Activated naive CD8-positive, alpha-beta T cell treated with anti-CD3 and anti-CD28 coated beads, Interleukin-2, amount 50 U/mL, for 24 hours (primary cell): ENCODE data around the gene AKAP6.

Source experiments
- ATAC-seq: fragments of 150-1000 bp; cut with Tn5 transposase; one replicate; pipeline ENCODE4 v1.10.0; 2021
- DNase-seq: peaks from one replicate; pipeline ENCODE4 v3.0.0; 2021
- H3K27ac Mint-ChIP-seq: one replicate; pipeline ENCODE4 v1.8.0; 2021; ENCODE audit warnings: mild to moderate bottlenecking, mixed read lengths
- H3K27me3 Mint-ChIP-seq: one replicate; pipeline ENCODE4 v1.8.0; 2021; ENCODE audit warnings: mixed read lengths
- H3K36me3 Mint-ChIP-seq: one replicate; pipeline ENCODE4 v1.8.0; 2021; ENCODE audit warnings: low read depth, mixed read lengths
- H3K4me1 Mint-ChIP-seq: one replicate; pipeline ENCODE4 v1.8.0; 2021; ENCODE audit warnings: mixed read lengths
- H3K4me3 Mint-ChIP-seq: one replicate; pipeline ENCODE4 v1.8.0; 2021; ENCODE audit warnings: mild to moderate bottlenecking, moderate library complexity, mixed read lengths
- H3K9me3 Mint-ChIP-seq: one replicate; pipeline ENCODE4 v1.8.0; 2021; ENCODE audit warnings: mixed read lengths

AKAP6 gene

DNA sequence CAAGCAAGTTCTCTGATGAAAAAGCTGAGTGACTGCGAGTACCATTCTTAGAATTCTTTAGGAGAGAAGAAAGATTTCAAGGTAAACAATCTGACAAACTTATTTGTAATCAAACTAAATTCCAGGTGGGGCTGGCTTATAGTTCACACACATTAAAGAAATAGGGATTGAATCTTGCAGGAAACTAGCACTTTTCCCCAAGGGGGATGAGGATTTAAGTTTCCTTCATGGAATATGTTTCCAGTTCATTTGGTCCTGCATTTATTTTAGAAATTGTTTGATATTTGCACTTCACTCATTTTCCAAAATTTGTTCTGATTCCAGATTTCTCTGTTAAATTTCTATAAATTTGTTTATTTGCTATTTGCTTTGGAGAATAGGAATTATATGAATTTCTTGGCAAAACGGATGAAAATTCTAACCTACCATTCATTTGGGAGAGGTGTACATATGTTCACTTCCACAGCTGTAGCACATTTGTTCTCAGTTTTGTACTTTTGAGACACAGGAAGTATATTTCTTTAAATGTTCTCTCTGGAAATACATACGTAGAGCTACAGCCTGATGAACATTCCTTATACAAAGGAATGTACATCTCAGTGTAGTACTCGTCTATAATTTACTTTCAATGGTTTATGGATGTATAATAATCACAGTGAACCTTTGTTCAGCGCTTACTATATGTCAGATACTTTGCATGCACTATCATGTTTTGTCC is 145.5 kb downstream of the AKAP6 start:
- Mint-ChIP-seq H3K27ac (no peak overlapping the region), H3K36me3 (no peaks in the 10 kb centered on the region), H3K9me3 (no peaks in the 10 kb centered on the region), H3K4me3 (no peak overlapping the region), H3K4me1 (no peaks in the 10 kb centered on the region), H3K27me3 (no peaks in the 10 kb centered on the region)
- DNase-seq, result no peak
- ATAC-seq, result no peak

GRCh38 chr14:32476532-32476931 is 147.4 kb downstream of the AKAP6 start:
- H3K36me3 Mint-ChIP-seq, result no peaks in the 10 kb centered on the region
- no peaks in the 10 kb centered on the region for H3K4me1 Mint-ChIP-seq
- ATAC-seq (no peak), DNase-seq (no peak)
- H3K27me3 Mint-ChIP-seq, result no peaks in the 10 kb centered on the region
- H3K27ac Mint-ChIP-seq, result no peak overlapping the region
- no peaks in the 10 kb centered on the region for H3K9me3 Mint-ChIP-seq
- H3K4me3 Mint-ChIP-seq, result no peak overlapping the region

DNA sequence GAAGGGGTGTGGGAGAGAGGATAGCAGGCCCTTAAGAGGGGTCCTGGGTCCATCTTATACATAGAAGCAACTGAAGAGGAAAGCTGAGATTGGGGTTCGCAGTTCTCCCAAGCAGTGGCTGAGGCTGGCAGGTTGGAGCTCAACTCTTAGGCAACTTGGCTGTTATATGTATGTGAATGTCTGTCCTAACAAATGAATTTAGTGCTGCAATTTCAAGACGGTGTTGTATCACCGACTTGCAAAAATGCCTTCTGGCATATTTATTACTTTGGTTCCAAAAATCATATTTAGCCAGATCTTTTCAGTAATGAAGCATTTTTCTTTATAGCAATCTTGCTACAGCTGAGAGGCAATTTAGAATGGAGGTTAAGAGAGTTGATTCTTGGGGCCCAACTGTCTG is 148.3 kb downstream of the AKAP6 start:
- H3K27me3 Mint-ChIP-seq, result no peaks in the 10 kb centered on the region
- no peak overlapping the region for H3K27ac Mint-ChIP-seq
- H3K4me3 Mint-ChIP-seq, result no peak overlapping the region
- no peaks in the 10 kb centered on the region for H3K9me3 Mint-ChIP-seq
- ATAC-seq (no peak), DNase-seq (no peak)
- H3K4me1 Mint-ChIP-seq, result no peaks in the 10 kb centered on the region
- no peaks in the 10 kb centered on the region for H3K36me3 Mint-ChIP-seq

DNA sequence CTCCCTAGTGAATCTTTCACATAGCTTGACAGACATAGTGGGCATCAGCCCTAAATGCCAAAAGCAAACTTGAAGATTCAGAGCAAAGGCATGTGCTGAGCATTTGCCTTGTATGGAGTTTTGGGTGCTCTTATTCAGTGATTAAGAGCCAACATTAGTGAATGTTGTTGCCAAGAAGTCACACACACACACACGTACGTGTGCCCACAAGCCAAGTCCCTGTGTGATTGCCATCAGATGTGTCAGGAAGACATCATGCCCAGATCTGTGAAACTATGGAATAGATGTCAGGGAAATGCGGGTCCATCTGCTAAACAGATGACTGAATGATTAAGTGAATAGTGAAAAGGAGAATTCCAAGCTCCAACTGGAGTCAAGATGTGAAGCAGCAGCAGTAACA is 149.0 kb downstream of the AKAP6 start:
- ATAC-seq (no peak), DNase-seq (no peak)
- no peaks in the 10 kb centered on the region for H3K36me3 Mint-ChIP-seq
- H3K9me3 Mint-ChIP-seq, result no peaks in the 10 kb centered on the region
- no peaks in the 10 kb centered on the region for H3K27me3 Mint-ChIP-seq
- no peak overlapping the region for H3K4me3 Mint-ChIP-seq
- H3K27ac Mint-ChIP-seq, result no peak overlapping the region
- no peaks in the 10 kb centered on the region for H3K4me1 Mint-ChIP-seq

GRCh38 chr14:32480337-32480736 is 151.2 kb downstream of the AKAP6 start:
- H3K9me3 Mint-ChIP-seq, result no peaks in the 10 kb centered on the region
- DNase-seq (no peak), ATAC-seq (no peak)
- H3K4me1 Mint-ChIP-seq, result no peaks in the 10 kb centered on the region
- H3K27ac Mint-ChIP-seq, result no peak overlapping the region
- H3K27me3 Mint-ChIP-seq, result no peaks in the 10 kb centered on the region
- no peaks in the 10 kb centered on the region for H3K36me3 Mint-ChIP-seq
- H3K4me3 Mint-ChIP-seq, result no peak overlapping the region

DNA sequence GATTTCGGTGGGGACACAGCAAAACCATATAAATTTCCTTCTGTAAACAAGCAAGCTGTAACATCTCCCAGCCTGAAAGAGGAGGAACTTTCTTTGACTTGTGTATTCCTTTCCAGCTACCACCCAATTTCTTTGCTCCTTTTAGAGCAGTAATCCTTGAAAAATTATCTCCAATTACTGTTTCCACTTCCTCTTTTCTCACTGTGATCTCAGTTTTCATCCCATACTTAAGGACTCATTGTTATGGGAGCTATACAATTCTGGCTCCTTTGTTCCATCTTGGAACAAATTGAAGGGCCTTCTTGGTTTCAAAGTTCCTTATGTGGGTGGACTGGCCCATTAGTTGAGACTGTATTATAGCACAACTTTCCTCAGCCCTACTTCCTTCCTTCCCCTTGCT is 152.6 kb downstream of the AKAP6 start:
- Mint-ChIP-seq H3K27ac (no peak overlapping the region), H3K27me3 (no peaks in the 10 kb centered on the region), H3K9me3 (no peaks in the 10 kb centered on the region), H3K4me3 (no peak overlapping the region), H3K4me1 (no peaks in the 10 kb centered on the region), H3K36me3 (no peaks in the 10 kb centered on the region)
- ATAC-seq, result no peak
- DNase-seq, result no peak

GRCh38 chr14:32491416-32492016 is 162.4 kb downstream of the AKAP6 start:
- Mint-ChIP-seq H3K27ac (no peak overlapping the region), H3K9me3 (no peaks in the 10 kb centered on the region), H3K4me1 (no peaks in the 10 kb centered on the region), H3K36me3 (no peaks in the 10 kb centered on the region), H3K4me3 (no peak overlapping the region), H3K27me3 (peaks cover 2% of the 10 kb centered on the region)
- ATAC-seq, result no peak
- DNase-seq, result no peak

DNA sequence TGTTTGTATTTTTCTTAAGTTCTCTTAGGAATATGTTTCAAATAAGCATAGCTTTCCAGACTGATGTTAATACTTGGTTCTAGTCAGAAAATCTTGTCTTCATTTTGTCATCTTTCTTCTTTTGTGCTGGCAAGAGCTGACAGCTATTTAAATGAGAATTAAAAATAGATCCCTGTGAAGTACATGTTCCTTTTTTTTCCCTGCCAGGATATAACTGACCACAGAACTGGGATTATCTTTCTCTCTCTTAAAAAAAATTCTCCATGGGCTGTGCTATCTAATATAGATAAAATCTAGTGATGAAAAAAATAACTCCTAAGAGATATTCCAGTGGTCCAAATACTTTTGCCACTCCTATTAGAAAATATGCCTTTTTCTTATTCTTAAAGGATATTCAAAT is 163.4 kb downstream of the AKAP6 start:
- DNase-seq, result no peak
- no peaks in the 10 kb centered on the region for H3K4me1 Mint-ChIP-seq
- no peaks in the 10 kb centered on the region for H3K9me3 Mint-ChIP-seq
- H3K36me3 Mint-ChIP-seq, result no peaks in the 10 kb centered on the region
- peaks cover 2% of the 10 kb centered on the region for H3K27me3 Mint-ChIP-seq
- H3K27ac Mint-ChIP-seq, result no peak overlapping the region
- no peak for ATAC-seq
- no peak overlapping the region for H3K4me3 Mint-ChIP-seq

GRCh38 chr14:32494609-32495434 is 165.7 kb downstream of the AKAP6 start:
- H3K36me3 Mint-ChIP-seq, result no peaks in the 10 kb centered on the region
- no peaks in the 10 kb centered on the region for H3K9me3 Mint-ChIP-seq
- no peaks in the 10 kb centered on the region for H3K27me3 Mint-ChIP-seq
- no peak overlapping the region for H3K27ac Mint-ChIP-seq
- DNase-seq, result no peak
- ATAC-seq, result no peak
- no peaks in the 10 kb centered on the region for H3K4me1 Mint-ChIP-seq
- no peak overlapping the region for H3K4me3 Mint-ChIP-seq

GRCh38 chr14:32495435-32495734 is 166.3 kb downstream of the AKAP6 start:
- ATAC-seq, result no peak
- H3K4me1 Mint-ChIP-seq, result no peaks in the 10 kb centered on the region
- no peaks in the 10 kb centered on the region for H3K36me3 Mint-ChIP-seq
- no peak overlapping the region for H3K4me3 Mint-ChIP-seq
- no peaks in the 10 kb centered on the region for H3K27me3 Mint-ChIP-seq
- no peak overlapping the region for H3K27ac Mint-ChIP-seq
- H3K9me3 Mint-ChIP-seq, result no peaks in the 10 kb centered on the region
- DNase-seq, result no peak

- H3K36me3 Mint-ChIP-seq, result no peaks in the 10 kb centered on the region
- no peak overlapping the region for H3K27ac Mint-ChIP-seq
- H3K27me3 Mint-ChIP-seq, result no peaks in the 10 kb centered on the region
- no peak for ATAC-seq
- no peaks in the 10 kb centered on the region for H3K4me1 Mint-ChIP-seq
- no peak overlapping the region for H3K4me3 Mint-ChIP-seq
- no peak for DNase-seq
- H3K9me3 Mint-ChIP-seq, result no peaks in the 10 kb centered on the region
These were observed 168.2 kb downstream of the AKAP6 start for GRCh38 chr14:32497248-32497647.

DNA sequence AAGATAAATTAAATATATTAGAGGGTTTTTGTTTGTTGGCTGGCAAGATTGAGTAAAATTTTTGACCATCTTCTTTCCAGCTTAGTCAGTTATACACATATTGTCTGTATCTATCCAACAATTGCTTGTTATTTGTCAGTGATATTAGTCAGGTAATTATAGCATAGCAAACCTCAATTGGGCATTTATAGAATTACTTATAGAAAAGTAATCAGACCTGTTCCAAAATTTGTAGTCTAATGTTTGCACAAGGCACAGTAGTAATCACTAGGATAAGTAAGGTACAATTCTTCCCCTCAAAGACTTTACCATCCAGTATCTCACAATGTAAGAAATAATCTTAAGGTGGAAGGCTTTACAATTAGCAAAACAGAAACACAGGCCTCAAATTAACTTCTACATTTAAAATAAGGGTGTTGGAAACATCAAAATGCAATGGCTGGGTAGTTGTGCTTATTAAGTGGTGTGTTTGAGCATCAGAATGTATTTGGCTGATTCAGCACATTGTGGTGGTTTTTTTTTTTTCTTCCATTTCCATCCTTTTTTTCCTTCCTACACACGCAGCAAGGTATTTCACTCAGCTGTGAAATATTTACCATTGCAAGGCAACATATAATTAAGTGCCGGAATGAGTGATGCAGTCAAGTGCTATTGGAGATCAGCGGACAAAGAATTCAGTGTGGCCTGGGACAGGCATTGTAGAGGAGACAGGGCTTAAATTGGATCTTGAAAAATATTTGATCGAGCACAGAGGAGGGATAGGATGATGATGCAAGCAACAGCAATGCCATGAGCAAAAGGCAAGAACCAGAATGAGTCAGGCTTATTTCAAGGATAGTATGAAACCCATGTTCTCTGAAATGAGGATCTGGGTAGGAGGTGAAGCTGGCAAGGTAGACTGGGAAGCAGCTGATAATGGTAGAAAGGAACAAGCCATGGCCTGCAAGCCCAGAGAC is 178.2 kb downstream of the AKAP6 start:
- no peak overlapping the region for H3K4me3 Mint-ChIP-seq
- DNase-seq, result no peak
- H3K36me3 Mint-ChIP-seq, result no peaks in the 10 kb centered on the region
- no peaks in the 10 kb centered on the region for H3K27me3 Mint-ChIP-seq
- no peaks in the 10 kb centered on the region for H3K9me3 Mint-ChIP-seq
- ATAC-seq, result no peak
- H3K27ac Mint-ChIP-seq, result no peak overlapping the region
- H3K4me1 Mint-ChIP-seq, result no peaks in the 10 kb centered on the region

- Mint-ChIP-seq H3K27me3 (no peaks in the 10 kb centered on the region), H3K36me3 (no peaks in the 10 kb centered on the region), H3K4me1 (no peaks in the 10 kb centered on the region), H3K9me3 (no peaks in the 10 kb centered on the region), H3K4me3 (no peak overlapping the region), H3K27ac (no peak overlapping the region)
- DNase-seq, result no peak
- ATAC-seq, result no peak
These were observed 179.2 kb downstream of the AKAP6 start for GRCh38 chr14:32508281-32508680.

- DNase-seq (no peak), ATAC-seq (no peak)
- Mint-ChIP-seq H3K27me3 (no peaks in the 10 kb centered on the region), H3K9me3 (no peaks in the 10 kb centered on the region), H3K36me3 (no peaks in the 10 kb centered on the region), H3K4me1 (no peaks in the 10 kb centered on the region), H3K4me3 (no peak overlapping the region), H3K27ac (no peak overlapping the region)
These were observed 180.6 kb downstream of the AKAP6 start for GRCh38 chr14:32509632-32510187.
